NCI-H128 (cell line): Measurements from ENCODE around the gene ZNF708.
"Not testable (repeated sequence)": the region's sequence is repeated elsewhere in the genome, so short reads cannot be mapped to it uniquely, and the experiment has no call there.

ENCODE experiments used
- DNase-seq: peaks from one replicate; lab custom pipeline; 2025; ENCODE audit not compliant: unreplicated experiment; lab: John Stamatoyannopoulos, UW

The ZNF708 gene

GRCh38 chr19:21260164-21260847 is 68.9 kb downstream of the ZNF708 start:
- DNase-seq, result no peak

DNA sequence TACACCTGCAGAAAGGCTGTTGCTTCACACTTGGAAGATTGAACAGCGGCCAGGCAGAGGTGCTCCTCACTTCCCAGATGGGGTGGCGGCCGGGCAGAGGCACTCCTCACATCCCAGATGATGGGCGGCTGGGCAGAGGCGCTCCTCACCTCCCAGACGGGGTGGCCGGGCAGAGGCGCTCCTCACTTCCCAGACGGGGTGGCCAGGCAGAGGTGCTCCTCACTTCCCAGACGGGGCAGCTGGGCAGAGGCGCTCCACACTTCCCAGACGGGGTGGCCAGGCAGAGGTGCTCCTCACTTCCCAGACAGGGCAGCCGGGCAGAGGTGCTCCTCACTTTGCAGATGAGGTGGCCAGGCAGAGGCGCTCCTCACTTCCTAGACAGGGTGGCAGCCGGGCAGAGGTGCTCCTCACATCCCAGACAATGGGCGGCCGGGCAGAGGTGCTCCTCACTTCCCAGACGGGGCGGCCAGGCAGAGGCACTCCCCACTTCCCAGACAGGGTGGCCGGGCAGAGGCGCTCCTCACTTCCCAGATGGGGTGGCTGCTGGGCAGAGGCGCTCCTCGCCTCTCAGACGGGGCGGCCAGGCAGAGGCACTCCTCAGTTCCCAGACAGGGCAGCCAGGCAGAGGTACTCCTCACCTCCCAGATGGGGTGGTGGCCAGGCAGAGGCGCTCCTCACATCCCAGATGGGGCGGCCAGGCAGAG is 69.6 kb downstream of the ZNF708 start:
- DNase-seq, result not testable (repeated sequence)

DNA sequence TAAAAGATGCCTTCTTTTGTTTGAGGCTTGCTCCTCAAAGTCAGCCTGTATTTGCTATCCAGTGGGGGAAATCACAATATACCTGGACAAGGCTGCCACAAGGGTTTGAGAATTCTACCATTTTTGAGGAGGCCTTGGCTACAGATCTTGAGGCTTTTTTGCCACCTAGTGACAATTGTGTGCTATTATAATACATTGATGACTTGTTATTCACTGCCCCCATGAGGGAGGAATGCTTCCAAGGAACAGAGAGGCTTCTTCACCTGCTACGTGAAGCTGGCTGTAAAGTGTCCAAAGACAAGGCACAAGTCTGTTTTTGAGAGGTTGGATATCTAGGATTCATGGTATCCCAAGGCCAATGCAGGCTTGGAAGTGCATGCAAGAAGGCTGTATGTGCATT is 72.5 kb downstream of the ZNF708 start:
- no peak for DNase-seq
